HL-60/S4 (cell line): ENCODE data around the gene EVI5L.
"Not testable (repeated sequence)": the region's sequence is repeated elsewhere in the genome, so short reads cannot be mapped to it uniquely, and the experiment has no call there.

Experiments
- in situ Hi-C: fragments of 300-500 bp; cut with MboI; formaldehyde crosslinking; loops from 2 replicates; pipeline ENCODE4 v1.14.3; 2022; ENCODE audit warnings: low sequenced_read_pairs

Gene EVI5L

GRCh38 chr19:7893362-7894101 is 63.5 kb downstream of the EVI5L start:
- in situ Hi-C loops, result not testable (repeated sequence)

GRCh38 chr19:7894612-7895309 is 64.7 kb downstream of the EVI5L start:
- in situ Hi-C loops, result no loop called here

GRCh38 chr19:7895565-7895964 is 65.5 kb downstream of the EVI5L start:
- in situ Hi-C loops, result no loop called here

GRCh38 chr19:7897292-7897691 is 67.3 kb downstream of the EVI5L start:
- in situ Hi-C loops, result no loop called here

GRCh38 chr19:7898967-7899366 is 68.9 kb downstream of the EVI5L start:
- in situ Hi-C loops, result no loop called here

GRCh38 chr19:7899751-7900378 is 69.8 kb downstream of the EVI5L start:
- in situ Hi-C loops, result no loop called here

GRCh38 chr19:7900401-7900870 is 70.4 kb downstream of the EVI5L start:
- in situ Hi-C loops, result no loop called here

- in situ Hi-C loops, result no loop called here
Measured at GRCh38 chr19:7900931-7901330, 70.9 kb downstream of the EVI5L start.

GRCh38 chr19:7901337-7901736 is 71.3 kb downstream of the EVI5L start:
- in situ Hi-C loops, result no loop called here

- in situ Hi-C loops, result no loop called here
Measured at GRCh38 chr19:7902796-7903243, 72.8 kb downstream of the EVI5L start.

- in situ Hi-C loops, result no loop called here
Measured at GRCh38 chr19:7903244-7904073, 73.4 kb downstream of the EVI5L start, which contains the start of gene MAP2K7. TSS of gene MAP2K7 (plus strand) at chr19:7903877. CDS start at chr19:7903945, 68 bp downstream.

- in situ Hi-C loops, result no loop called here
Measured at GRCh38 chr19:7904074-7905020, 74.3 kb downstream of the EVI5L start.

GRCh38 chr19:7905268-7905667 is 75.2 kb downstream of the EVI5L start:
- in situ Hi-C loops, result no loop called here

GRCh38 chr19:7905859-7906258 is 75.8 kb downstream of the EVI5L start:
- in situ Hi-C loops, result no loop called here

- in situ Hi-C loops, result no loop called here
Measured at GRCh38 chr19:7907122-7907521, 77.1 kb downstream of the EVI5L start.

GRCh38 chr19:7907544-7907943 is 77.5 kb downstream of the EVI5L start:
- in situ Hi-C loops, result no loop called here

- in situ Hi-C loops, result no loop called here
Measured at GRCh38 chr19:7908078-7908699, 78.2 kb downstream of the EVI5L start.

GRCh38 chr19:7908742-7909461 is 78.9 kb downstream of the EVI5L start:
- in situ Hi-C loops, result no loop called here
